HG03460 (cell line): ENCODE data around the gene ALG11.
"Not testable (repeated sequence)": the region's sequence is repeated elsewhere in the genome, so short reads cannot be mapped to it uniquely, and the experiment has no call there.

Source experiments
- ATAC-seq: cut with Tn5 transposase; IDR thresholded peaks from one replicate; pipeline ENCODE4 v1.9.1; 2021; ENCODE audit not compliant: unreplicated experiment

The ALG11 gene

GRCh38 chr13:52025475-52026245, 13.5 kb downstream of the ALG11 start:
- no peak for ATAC-seq

GRCh38 chr13:52026246-52026626, 14.0 kb downstream of the ALG11 start:
- ATAC-seq = no peak

- no peak for ATAC-seq
These were observed 15.6 kb downstream of the ALG11 start for GRCh38 chr13:52027832-52028231.

GRCh38 chr13:52029569-52029968, 17.4 kb downstream of the ALG11 start:
- ATAC-seq = no peak

- ATAC-seq = not testable (repeated sequence)
These were observed 18.2 kb downstream of the ALG11 start for GRCh38 chr13:52030401-52030800.

GRCh38 chr13:52033039-52033438, 20.8 kb downstream of the ALG11 start:
- ATAC-seq = no peak

- ATAC-seq = no peak
These were observed 22.5 kb downstream of the ALG11 start for GRCh38 chr13:52034616-52035226.

GRCh38 chr13:52036037-52036436, 23.8 kb downstream of the ALG11 start:
- no peak for ATAC-seq

GRCh38 chr13:52043675-52044074, 31.5 kb downstream of the ALG11 start:
- no peak for ATAC-seq

GRCh38 chr13:52047463-52047862, 35.3 kb downstream of the ALG11 start:
- ATAC-seq = no peak

GRCh38 chr13:52048516-52048915, 36.3 kb downstream of the ALG11 start:
- ATAC-seq = no peak

- ATAC-seq = no peak
These were observed 39.2 kb downstream of the ALG11 start for GRCh38 chr13:52051400-52051799.

- ATAC-seq = no peak
These were observed 41.3 kb downstream of the ALG11 start for GRCh38 chr13:52053460-52053859.

GRCh38 chr13:52061064-52061463, 48.9 kb downstream of the ALG11 start:
- not testable (repeated sequence) for ATAC-seq

- no peak for ATAC-seq
These were observed 49.4 kb downstream of the ALG11 start for GRCh38 chr13:52061587-52061986.

- no peak for ATAC-seq
These were observed 55.0 kb downstream of the ALG11 start for GRCh38 chr13:52067237-52067636.

- no peak for ATAC-seq
These were observed 58.8 kb downstream of the ALG11 start for GRCh38 chr13:52070929-52071523.
